Upper lobe of left lung (tissue), 6 donors: ENCODE data around the gene ADD2. TPM values are rescaled to one million over a fixed set of nuclear protein-coding genes. Genes with fewer than 3 reads are reported as not detected.
A peak's percentile ranks its signal among the peaks of the same experiment; 100 is the strongest.

ENCODE experiments used
- ATAC-seq, 2 donors: fragments of 200-7000 bp; cut with Tn5 transposase; one replicate each; pipeline ENCODE4 v1.9.1; 2022; ENCODE audit warnings: mild to moderate bottlenecking in 2 of 2, moderate library complexity in 2 of 2; ENCODE audit not compliant: low FRiP score in 2 of 2
- DNase-seq, 2 donors: peaks; one replicate each; pipeline ENCODE4 v3.0.0-alpha.2; 2019 to 2020
- H3K27ac ChIP-seq, 4 donors: fragments of 200-600 bp; sonication (generic); one replicate each; pipeline ENCODE4 v1.5.1; 2016 to 2019
- H3K27me3 ChIP-seq, 4 donors: fragments of 200-600 bp; sonication (generic); one replicate each; pipeline ENCODE4 v1.5.1; 2017 to 2019
- H3K36me3 ChIP-seq, 4 donors: fragments of 200-600 bp; sonication (generic); one replicate each; pipeline ENCODE4 v1.5.1; 2016 to 2019
- H3K4me1 ChIP-seq, 4 donors: fragments of 200-600 bp; sonication (generic); one replicate each; pipeline ENCODE4 v1.5.1; 2018 to 2019
- H3K4me3 ChIP-seq, 4 donors: fragments of 200-600 bp; sonication (generic); one replicate each; pipeline ENCODE4 v1.5.1; 2017 to 2019; ENCODE audit warnings: mild to moderate bottlenecking in 2 of 4, moderate library complexity in 1 of 4
- H3K9me3 ChIP-seq, 4 donors: fragments of 200-600 bp; sonication (generic); one replicate each; pipeline ENCODE4 v1.5.1; 2018 to 2019
- EP300 ChIP-seq, 4 donors: sonication (generic); formaldehyde crosslinking; IDR thresholded peaks; one replicate each; pipeline ENCODE4 v1.5.1; 2017; ENCODE audit warnings: antibody characterized with exemption in 4 of 4, control low read depth in 2 of 4
- POLR2A ChIP-seq, 4 donors: fragments of 450-650 bp; IDR thresholded peaks; one replicate each; pipeline ENCODE4 v1.5.1; 2016 to 2017; ENCODE audit warnings: antibody characterized with exemption in 4 of 4, mild to moderate bottlenecking in 2 of 4
- POLR2AphosphoS5 ChIP-seq, 2 donors: sonication (generic); formaldehyde crosslinking; IDR thresholded peaks; one replicate each; pipeline ENCODE4 v1.5.1; 2017; ENCODE audit warnings: antibody characterized with exemption in 2 of 2
- WGBS, 2 donors: methylation state at CpG; one replicate each; pipeline ENCODE4 v1.1.5; 2017 to 2018; 5-methylcytosine and 5-hydroxymethylcytosine counted together
- total RNA-seq, 6 donors: library from RNA; depleted of rRNA in 4 of 6; stranded (reverse); fragments of >200 nt in 4 of 6; gene quantifications; one replicate each; pipeline versions ENCODE4 v1.1.0 to v1.2.1, GENCODE V29; 2016 to 2021
- TF ChIP-seq, protein P1 (sequence below), 6 experiments: fragments of 450-650 bp in 4 of 6; fragments of 200-600 bp in 2 of 6; sonication (generic) in 2 of 6; IDR thresholded peaks; one replicate each; pipeline ENCODE4 v1.5.1; 2016 to 2019; ENCODE audit warnings: antibody characterized with exemption in 6 of 6
- donor health status: DM: no; HTN: no; CAD: no; lungs with moderate emphysema.
- donor health status: DM: no; HTN: yes; CAD: no; lungs with severe emphysema.

The ADD2 gene
- total RNA-seq, 6 donors from 2014 or later, result under 0.01 to 3.3 (median 0.50) TPM

DNA sequence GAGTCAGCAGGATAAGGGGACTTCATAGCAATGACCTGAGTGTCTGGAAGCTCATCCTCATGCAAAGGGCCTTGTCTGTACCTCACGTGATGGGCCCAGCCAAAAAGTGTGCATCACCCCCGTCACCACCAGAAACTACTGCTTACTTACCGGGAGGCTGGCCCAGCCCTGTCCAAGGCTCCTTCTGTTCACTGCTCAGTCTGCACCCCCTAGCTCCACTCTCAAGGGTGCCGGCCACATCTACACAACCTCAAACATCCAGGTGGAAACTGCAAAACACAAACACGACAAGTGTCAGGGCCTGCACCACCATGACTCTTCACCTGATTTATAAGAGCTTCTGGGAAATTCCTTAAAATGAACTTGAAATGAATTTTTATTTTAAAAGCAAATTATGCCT, 55.1 kb downstream of the ADD2 start:
- 96 to 97% methylated on average over 4 to 5 of the region's 5 CpGs for WGBS, 2 donors
- H3K9me3 ChIP-seq, result no peaks in the 10 kb centered on the region

DNA sequence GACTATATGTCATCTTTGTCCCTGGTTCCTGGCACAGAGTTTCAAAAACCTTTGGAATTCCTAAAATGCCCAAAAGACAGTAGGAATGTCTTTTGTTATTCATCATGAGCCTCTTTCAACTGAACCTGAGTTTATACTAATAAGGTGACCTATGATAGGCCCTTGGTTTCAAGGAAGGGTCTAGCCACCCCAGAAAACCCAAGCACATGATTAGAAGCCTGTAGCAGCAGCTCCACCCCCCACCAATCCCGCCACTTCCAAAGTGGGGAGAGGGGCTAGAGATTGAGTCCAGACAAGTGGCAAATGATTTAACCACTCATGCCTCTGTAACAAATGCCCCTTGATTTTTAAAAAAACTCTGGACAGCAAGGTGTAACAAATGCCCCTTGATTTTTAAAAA, 56.8 kb downstream of the ADD2 start:
- Histone ChIP-seq H3K9me3 (no peaks in the 10 kb centered on the region), H3K27ac (no peak overlapping the region), H3K36me3 (no peaks in the 10 kb centered on the region), H3K4me1 (no peaks in the 10 kb centered on the region), H3K27me3 (no peaks in the 10 kb centered on the region), H3K4me3 (no peak overlapping the region)
- ATAC-seq, result no peak
- WGBS, 2 donors, result 93 to 95% methylated on average over 1 of the region's 1 CpG
- TF ChIP-seq, protein P1, sequence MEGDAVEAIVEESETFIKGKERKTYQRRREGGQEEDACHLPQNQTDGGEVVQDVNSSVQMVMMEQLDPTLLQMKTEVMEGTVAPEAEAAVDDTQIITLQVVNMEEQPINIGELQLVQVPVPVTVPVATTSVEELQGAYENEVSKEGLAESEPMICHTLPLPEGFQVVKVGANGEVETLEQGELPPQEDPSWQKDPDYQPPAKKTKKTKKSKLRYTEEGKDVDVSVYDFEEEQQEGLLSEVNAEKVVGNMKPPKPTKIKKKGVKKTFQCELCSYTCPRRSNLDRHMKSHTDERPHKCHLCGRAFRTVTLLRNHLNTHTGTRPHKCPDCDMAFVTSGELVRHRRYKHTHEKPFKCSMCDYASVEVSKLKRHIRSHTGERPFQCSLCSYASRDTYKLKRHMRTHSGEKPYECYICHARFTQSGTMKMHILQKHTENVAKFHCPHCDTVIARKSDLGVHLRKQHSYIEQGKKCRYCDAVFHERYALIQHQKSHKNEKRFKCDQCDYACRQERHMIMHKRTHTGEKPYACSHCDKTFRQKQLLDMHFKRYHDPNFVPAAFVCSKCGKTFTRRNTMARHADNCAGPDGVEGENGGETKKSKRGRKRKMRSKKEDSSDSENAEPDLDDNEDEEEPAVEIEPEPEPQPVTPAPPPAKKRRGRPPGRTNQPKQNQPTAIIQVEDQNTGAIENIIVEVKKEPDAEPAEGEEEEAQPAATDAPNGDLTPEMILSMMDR (IDR thresholded peaks at IDR 0.05), result no peak
- TF ChIP-seq POLR2A (IDR thresholded peaks at IDR 0.05), result no peak
- TF ChIP-seq EP300 (IDR thresholded peaks at IDR 0.05), result no peak
- no peak for TF ChIP-seq POLR2AphosphoS5 (IDR thresholded peaks at IDR 0.05)
- no peak for DNase-seq

More for the DNA sequence above, 55.1 kb downstream of the ADD2 start:
- Histone ChIP-seq H3K4me1 (no peaks in the 10 kb centered on the region), H3K27ac (no peak overlapping the region), H3K27me3 (no peaks in the 10 kb centered on the region), H3K36me3 (no peaks in the 10 kb centered on the region), H3K4me3 (no peak overlapping the region)
- DNase-seq, result peak in 1 of 2 donors; percentile 9
- ATAC-seq, result no peak
- TF ChIP-seq, protein P1 (IDR thresholded peaks at IDR 0.05), result no peak
- TF ChIP-seq POLR2A (IDR thresholded peaks at IDR 0.05) (no peak), EP300 (IDR thresholded peaks at IDR 0.05) (no peak), POLR2AphosphoS5 (IDR thresholded peaks at IDR 0.05) (no peak)

DNA sequence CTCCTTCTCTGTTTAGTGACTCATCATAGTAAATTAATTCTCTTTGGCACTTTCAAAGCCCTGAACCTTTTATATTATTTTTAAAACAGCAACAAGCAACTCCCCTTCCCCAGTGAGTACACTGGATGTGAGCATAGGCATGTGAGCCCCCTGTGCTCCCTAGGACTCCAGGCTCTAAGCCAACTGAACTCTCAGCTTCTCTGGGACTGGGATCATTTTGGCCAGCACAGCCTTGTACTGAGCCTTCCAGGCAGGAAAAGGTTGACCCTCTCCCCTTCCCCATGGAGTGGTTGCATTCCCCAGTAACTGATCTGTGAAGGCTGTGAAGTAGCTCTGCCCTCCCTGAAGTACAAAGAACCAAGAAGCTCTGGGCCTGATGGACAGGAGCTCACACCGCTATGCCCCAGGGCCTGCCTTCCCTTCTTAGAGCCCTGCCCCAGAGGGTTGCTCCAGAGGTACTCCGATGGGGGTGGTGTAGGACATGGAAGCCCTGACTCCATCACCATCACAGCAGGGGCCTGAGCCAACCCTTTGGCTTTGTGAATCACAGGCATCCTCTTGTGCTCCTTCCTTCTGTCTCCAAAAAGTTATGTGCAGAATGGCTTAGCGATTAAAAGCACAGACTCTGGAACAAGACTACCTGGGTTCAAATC, 57.8 kb downstream of the ADD2 start:
- peak in 1 of 2 donors; percentile 16 for ATAC-seq
- Histone ChIP-seq H3K4me3 (no peak overlapping the region), H3K9me3 (no peaks in the 10 kb centered on the region), H3K4me1 (no peaks in the 10 kb centered on the region), H3K27ac (no peak overlapping the region), H3K36me3 (no peaks in the 10 kb centered on the region), H3K27me3 (no peaks in the 10 kb centered on the region)
- no peak for DNase-seq
- 89 to 98% methylated on average over 1 to 3 of the region's 3 CpGs for WGBS, 2 donors
- TF ChIP-seq, protein P1 (IDR thresholded peaks at IDR 0.05), result no peak
- no peak for TF ChIP-seq POLR2AphosphoS5 (IDR thresholded peaks at IDR 0.05)
- no peak for TF ChIP-seq EP300 (IDR thresholded peaks at IDR 0.05)
- TF ChIP-seq POLR2A (IDR thresholded peaks at IDR 0.05), result no peak

DNA sequence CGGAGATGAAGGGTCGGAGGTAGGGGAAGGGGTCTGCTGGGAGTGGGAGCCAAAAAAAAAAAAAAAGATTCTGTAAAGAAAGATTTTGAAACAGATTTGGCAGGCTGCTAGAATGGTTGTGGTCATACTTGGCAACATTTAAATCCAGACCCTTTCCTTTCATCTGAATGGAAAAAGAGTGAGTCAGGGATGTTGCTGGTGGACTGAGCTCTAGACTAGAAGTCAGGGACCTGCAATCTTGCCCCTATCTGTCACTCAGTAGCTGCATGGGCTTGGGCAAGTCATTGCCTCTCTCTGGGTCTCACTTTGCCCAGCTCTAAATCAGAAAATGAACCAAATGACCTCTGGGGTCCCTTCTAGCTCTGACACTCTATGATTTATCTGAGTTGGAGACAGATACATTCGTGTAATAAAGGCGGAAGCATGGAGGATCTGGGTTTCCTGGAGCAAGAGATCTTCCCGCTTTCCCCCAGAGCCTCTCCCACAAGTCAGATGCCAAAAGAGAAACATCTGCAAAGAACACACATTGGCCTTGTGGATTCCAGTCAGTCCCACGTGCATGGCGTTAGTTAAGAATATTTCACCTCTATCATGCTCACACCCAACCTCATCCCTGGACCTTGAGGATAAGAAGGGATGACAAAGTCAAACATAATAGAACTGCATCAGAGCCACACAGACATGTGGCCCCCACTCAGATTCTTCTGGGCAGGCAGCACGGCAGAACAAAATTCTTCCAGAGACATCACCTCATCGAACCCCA, 58.5 kb downstream of the ADD2 start:
- H3K27ac ChIP-seq, result no peak overlapping the region
- ATAC-seq, result peak in 1 of 2 donors; percentile 22
- H3K4me3 ChIP-seq, result no peak overlapping the region
- H3K4me1 ChIP-seq, result no peaks in the 10 kb centered on the region
- 85 to 89% methylated on average over 9 of the region's 9 CpGs for WGBS, 2 donors
- H3K9me3 ChIP-seq, result no peaks in the 10 kb centered on the region
- H3K27me3 ChIP-seq, result no peaks in the 10 kb centered on the region
- TF ChIP-seq, protein P1 (IDR thresholded peaks at IDR 0.05), result no peak
- TF ChIP-seq EP300 (IDR thresholded peaks at IDR 0.05) (no peak), POLR2AphosphoS5 (IDR thresholded peaks at IDR 0.05) (no peak), POLR2A (IDR thresholded peaks at IDR 0.05) (no peak)
- DNase-seq, result no peak
- H3K36me3 ChIP-seq, result no peaks in the 10 kb centered on the region
